ENCODE data around the gene PNISR. TPM values are rescaled to one million over a fixed set of nuclear protein-coding genes. Genes with fewer than 3 reads are reported as not detected.

Gene PNISR
- polyA plus RNA-seq, 1 of the 3 experiments (the other 2 are of a cell fraction): 39.1 TPM

DNA sequence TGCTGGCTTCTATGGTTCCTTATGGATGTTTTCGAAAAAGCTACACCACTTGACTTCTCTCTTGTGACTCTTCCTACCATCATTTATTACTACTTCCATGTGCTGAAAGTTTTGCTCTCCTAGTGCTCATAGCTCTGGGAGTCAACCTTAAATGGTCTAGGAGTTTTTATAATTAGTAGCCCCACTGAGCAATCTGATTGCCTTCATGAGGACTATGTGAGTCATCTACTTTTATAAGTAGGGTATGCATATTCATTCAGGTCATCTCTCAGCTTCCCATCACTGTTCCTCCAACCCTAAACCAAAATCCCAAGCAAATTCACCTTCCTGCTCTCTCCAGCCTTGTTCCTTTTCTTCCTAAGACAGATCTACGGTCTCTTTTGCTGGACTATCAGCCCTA, 58.3 kb downstream of the PNISR start:
- CTCF ChIA-PET: interaction anchor here (1.0 to 1.3 kb wide), 4 partner anchors 9 to 37 kb away, joined by 3 to 5 read pairs (median 3); no protein-coding TSS in a partner anchor
- Histone ChIP-seq H3K9me3 (no peaks in the 10 kb centered on the region), H3K27ac (ENCODE audit: low read depth in 2 of 2, low read length in 1 of 2) (no peak overlapping the region), H4K20me1 (ENCODE audit: insufficient read depth) (no peaks in the 10 kb centered on the region), H2AFZ (ENCODE audit: low read depth) (no peak overlapping the region), H3K36me3 (replicated peaks in 1 of 2; ENCODE audit: control insufficient read depth in 1 of 2, insufficient read depth in 2 of 2, low read length in 1 of 2) (no peaks in the 10 kb centered on the region), H3K9me2 (no peaks in the 10 kb centered on the region), H3K4me3 (ENCODE audit: low read depth in 2 of 2, low read length in 1 of 2) (no peak overlapping the region), H3K4me1 (ENCODE audit: control insufficient read depth in 1 of 2, insufficient read depth in 2 of 2, low read depth in 1 of 2, low read length in 1 of 2) (no peaks in the 10 kb centered on the region), H3F3A (replicated peaks; ENCODE audit: insufficient read depth) (peaks cover 3% of the 10 kb centered on the region), H3K79me2 (ENCODE audit: insufficient read depth) (no peaks in the 10 kb centered on the region), H3K4me2 (no peak overlapping the region), H3K9ac (no peak overlapping the region), H3K27me3 (ENCODE audit: insufficient read depth) (no peaks in the 10 kb centered on the region)
- POLR2A ChIA-PET: no interaction called here
- DNase-seq: no peak
- TF ChIP-seq, protein P1, sequence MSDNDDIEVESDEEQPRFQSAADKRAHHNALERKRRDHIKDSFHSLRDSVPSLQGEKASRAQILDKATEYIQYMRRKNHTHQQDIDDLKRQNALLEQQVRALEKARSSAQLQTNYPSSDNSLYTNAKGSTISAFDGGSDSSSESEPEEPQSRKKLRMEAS (IDR thresholded peaks at IDR 0.05; ENCODE audit: low read depth): no peak
- TF ChIP-seq USF2 (IDR thresholded peaks at IDR 0.05; ENCODE audit: borderline replicate concordance, low read depth, low read length): no peak
- TF ChIP-seq, protein P2, sequence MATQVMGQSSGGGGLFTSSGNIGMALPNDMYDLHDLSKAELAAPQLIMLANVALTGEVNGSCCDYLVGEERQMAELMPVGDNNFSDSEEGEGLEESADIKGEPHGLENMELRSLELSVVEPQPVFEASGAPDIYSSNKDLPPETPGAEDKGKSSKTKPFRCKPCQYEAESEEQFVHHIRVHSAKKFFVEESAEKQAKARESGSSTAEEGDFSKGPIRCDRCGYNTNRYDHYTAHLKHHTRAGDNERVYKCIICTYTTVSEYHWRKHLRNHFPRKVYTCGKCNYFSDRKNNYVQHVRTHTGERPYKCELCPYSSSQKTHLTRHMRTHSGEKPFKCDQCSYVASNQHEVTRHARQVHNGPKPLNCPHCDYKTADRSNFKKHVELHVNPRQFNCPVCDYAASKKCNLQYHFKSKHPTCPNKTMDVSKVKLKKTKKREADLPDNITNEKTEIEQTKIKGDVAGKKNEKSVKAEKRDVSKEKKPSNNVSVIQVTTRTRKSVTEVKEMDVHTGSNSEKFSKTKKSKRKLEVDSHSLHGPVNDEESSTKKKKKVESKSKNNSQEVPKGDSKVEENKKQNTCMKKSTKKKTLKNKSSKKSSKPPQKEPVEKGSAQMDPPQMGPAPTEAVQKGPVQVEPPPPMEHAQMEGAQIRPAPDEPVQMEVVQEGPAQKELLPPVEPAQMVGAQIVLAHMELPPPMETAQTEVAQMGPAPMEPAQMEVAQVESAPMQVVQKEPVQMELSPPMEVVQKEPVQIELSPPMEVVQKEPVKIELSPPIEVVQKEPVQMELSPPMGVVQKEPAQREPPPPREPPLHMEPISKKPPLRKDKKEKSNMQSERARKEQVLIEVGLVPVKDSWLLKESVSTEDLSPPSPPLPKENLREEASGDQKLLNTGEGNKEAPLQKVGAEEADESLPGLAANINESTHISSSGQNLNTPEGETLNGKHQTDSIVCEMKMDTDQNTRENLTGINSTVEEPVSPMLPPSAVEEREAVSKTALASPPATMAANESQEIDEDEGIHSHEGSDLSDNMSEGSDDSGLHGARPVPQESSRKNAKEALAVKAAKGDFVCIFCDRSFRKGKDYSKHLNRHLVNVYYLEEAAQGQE (IDR thresholded peaks at IDR 0.05; ENCODE audit: low read depth, low read length): no peak
- TF ChIP-seq CHD2 (IDR thresholded peaks at IDR 0.05; ENCODE audit: low read length, partially characterized antibody): no peak
- TF ChIP-seq, protein P3, sequence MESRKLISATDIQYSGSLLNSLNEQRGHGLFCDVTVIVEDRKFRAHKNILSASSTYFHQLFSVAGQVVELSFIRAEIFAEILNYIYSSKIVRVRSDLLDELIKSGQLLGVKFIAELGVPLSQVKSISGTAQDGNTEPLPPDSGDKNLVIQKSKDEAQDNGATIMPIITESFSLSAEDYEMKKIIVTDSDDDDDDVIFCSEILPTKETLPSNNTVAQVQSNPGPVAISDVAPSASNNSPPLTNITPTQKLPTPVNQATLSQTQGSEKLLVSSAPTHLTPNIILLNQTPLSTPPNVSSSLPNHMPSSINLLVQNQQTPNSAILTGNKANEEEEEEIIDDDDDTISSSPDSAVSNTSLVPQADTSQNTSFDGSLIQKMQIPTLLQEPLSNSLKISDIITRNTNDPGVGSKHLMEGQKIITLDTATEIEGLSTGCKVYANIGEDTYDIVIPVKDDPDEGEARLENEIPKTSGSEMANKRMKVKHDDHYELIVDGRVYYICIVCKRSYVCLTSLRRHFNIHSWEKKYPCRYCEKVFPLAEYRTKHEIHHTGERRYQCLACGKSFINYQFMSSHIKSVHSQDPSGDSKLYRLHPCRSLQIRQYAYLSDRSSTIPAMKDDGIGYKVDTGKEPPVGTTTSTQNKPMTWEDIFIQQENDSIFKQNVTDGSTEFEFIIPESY (IDR thresholded peaks at IDR 0.05; ENCODE audit: borderline replicate concordance, low read depth): no peak
- no peak for TF ChIP-seq RCOR1 (IDR thresholded peaks at IDR 0.05; ENCODE audit: low read length)
- TF ChIP-seq ELF1 (IDR thresholded peaks at IDR 0.05): no peak
- no peak for TF ChIP-seq CTCF (IDR thresholded peaks at IDR 0.05)
- TF ChIP-seq RXRA (IDR thresholded peaks at IDR 0.05; ENCODE audit: borderline replicate concordance, low read depth): no peak
- 98% methylated on average over 2 of the region's 2 CpGs for WGBS (ENCODE audit: low lambda C conversion rate)
